Gastrocnemius medialis (tissue), 4 donors: ENCODE measurements around the gene VPS45.

Experiments used
- CTCF ChIP-seq, 5 experiments: fragments of 450-650 bp in 3 of 5; fragments of 200-600 bp in 2 of 5; sonication (generic) in 2 of 5; IDR thresholded peaks in 4 of 5; conservative IDR thresholded peaks in 1 of 5; 1 replicate in 4 of 5; 2 replicates in 1 of 5; pipeline ENCODE4 v1.5.1; 2016 to 2019; ENCODE audit warnings: antibody characterized with exemption in 5 of 5, mild to moderate bottlenecking in 3 of 5, moderate library complexity in 3 of 5
- POLR2A ChIP-seq, 2 donors: fragments of 450-650 bp; IDR thresholded peaks; one replicate each; pipeline ENCODE4 v1.6.1; 2017; ENCODE audit warnings: antibody characterized with exemption in 2 of 2, mild to moderate bottlenecking in 2 of 2, moderate library complexity in 2 of 2

DNA sequence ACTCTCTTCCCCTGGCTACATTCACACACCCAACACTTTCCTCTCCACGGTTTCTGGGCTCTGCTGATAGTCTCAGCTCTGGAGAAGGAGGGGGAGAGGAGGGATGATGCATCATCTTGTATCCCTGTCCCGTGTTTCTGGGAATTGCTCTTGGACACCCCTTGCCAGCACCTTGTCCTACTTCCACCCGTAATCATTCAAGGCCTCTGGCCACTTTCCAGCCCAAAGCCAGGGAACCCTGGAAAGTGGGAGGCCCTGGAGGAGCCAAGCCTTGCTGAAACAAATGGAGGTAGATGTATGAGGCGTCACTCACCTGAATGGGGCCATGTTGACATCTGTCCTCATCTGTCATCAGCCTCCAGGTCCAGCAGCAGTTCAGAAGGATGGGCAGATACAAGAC, 86.6 kb downstream of the VPS45 start:
- TF ChIP-seq CTCF (IDR thresholded peaks at IDR 0.05 in 4 of 5, conservative IDR thresholded peaks at IDR 0.05 in 1 of 5) (no peak), POLR2A (IDR thresholded peaks at IDR 0.05) (no peak)
